KMS-11 (cell line): ENCODE measurements around the gene GNAQ.

Experiments used
- H2AFZ ChIP-seq: fragments of 200-600 bp; sonication (generic); 2 replicates; pipeline ENCODE4 v1.6.1; 2016; ENCODE audit warnings: antibody characterized with exemption, mixed run types, low read depth
- H3K27ac ChIP-seq: fragments of 200-600 bp; sonication (generic); 2 replicates; pipeline ENCODE4 v1.6.1; 2016; ENCODE audit warnings: mild to moderate bottlenecking, mixed run types
- H3K27me3 ChIP-seq: fragments of 200-600 bp; sonication (generic); 2 replicates; pipeline ENCODE4 v1.6.1; 2017; ENCODE audit warnings: mild to moderate bottlenecking, low read depth, mixed run types, moderate library complexity; ENCODE audit not compliant: insufficient read depth
- H3K36me3 ChIP-seq: fragments of 200-600 bp; sonication (generic); 2 replicates; pipeline ENCODE4 v1.6.1; 2017; ENCODE audit warnings: mild to moderate bottlenecking, mixed run types; ENCODE audit not compliant: insufficient read depth
- H3K4me1 ChIP-seq: fragments of 200-600 bp; sonication (generic); 2 replicates; pipeline ENCODE4 v1.6.1; 2016; ENCODE audit warnings: mild to moderate bottlenecking, low read depth, mixed run types; ENCODE audit not compliant: poor library complexity, severe bottlenecking
- H3K4me2 ChIP-seq: fragments of 200-600 bp; sonication (generic); 2 replicates; pipeline ENCODE4 v1.7.0; 2016; ENCODE audit warnings: mild to moderate bottlenecking, mixed run types
- H3K4me3 ChIP-seq: fragments of 200-600 bp; sonication (generic); IDR thresholded peaks from 2 replicates; pipeline ENCODE4 v1.6.1; 2017; ENCODE audit warnings: low read depth, low read length, mixed read lengths; ENCODE audit not compliant: insufficient read depth
- H3K79me2 ChIP-seq: fragments of 200-600 bp; sonication (generic); 2 replicates; pipeline ENCODE4 v1.6.1; 2016; ENCODE audit warnings: low read depth, mixed run types; ENCODE audit not compliant: insufficient read depth
- H3K9ac ChIP-seq: fragments of 200-600 bp; sonication (generic); 2 replicates; pipeline ENCODE4 v1.6.1; 2016; ENCODE audit warnings: mild to moderate bottlenecking, mixed run types
- H4K20me1 ChIP-seq: fragments of 200-600 bp; sonication (generic); 2 replicates; pipeline ENCODE4 v1.6.1; 2016; ENCODE audit warnings: mild to moderate bottlenecking, mixed run types; ENCODE audit not compliant: insufficient read depth
- TF ChIP-seq, protein P1 (sequence below): fragments of 200-600 bp; sonication (generic); conservative IDR thresholded peaks from 2 replicates; pipeline ENCODE4 v1.6.1; 2017; ENCODE audit warnings: low read depth, mild to moderate bottlenecking, antibody characterized with exemption, low read length, moderate library complexity, mixed read lengths

GNAQ gene

GRCh38 chr9:77753180-77753579 is 278.4 kb downstream of the GNAQ start:
- H3K4me3 ChIP-seq: no peak overlapping the region
- no peaks in the 10 kb centered on the region for H3K4me1 ChIP-seq
- TF ChIP-seq, protein P1, sequence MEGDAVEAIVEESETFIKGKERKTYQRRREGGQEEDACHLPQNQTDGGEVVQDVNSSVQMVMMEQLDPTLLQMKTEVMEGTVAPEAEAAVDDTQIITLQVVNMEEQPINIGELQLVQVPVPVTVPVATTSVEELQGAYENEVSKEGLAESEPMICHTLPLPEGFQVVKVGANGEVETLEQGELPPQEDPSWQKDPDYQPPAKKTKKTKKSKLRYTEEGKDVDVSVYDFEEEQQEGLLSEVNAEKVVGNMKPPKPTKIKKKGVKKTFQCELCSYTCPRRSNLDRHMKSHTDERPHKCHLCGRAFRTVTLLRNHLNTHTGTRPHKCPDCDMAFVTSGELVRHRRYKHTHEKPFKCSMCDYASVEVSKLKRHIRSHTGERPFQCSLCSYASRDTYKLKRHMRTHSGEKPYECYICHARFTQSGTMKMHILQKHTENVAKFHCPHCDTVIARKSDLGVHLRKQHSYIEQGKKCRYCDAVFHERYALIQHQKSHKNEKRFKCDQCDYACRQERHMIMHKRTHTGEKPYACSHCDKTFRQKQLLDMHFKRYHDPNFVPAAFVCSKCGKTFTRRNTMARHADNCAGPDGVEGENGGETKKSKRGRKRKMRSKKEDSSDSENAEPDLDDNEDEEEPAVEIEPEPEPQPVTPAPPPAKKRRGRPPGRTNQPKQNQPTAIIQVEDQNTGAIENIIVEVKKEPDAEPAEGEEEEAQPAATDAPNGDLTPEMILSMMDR: no peak

GRCh38 chr9:77752554-77752953 is 279.1 kb downstream of the GNAQ start:
- H3K4me1 ChIP-seq: no peaks in the 10 kb centered on the region
- no peaks in the 10 kb centered on the region for H3K79me2 ChIP-seq
- TF ChIP-seq, protein P1: no peak
- no peaks in the 10 kb centered on the region for H3K27me3 ChIP-seq
- H2AFZ ChIP-seq: no peak overlapping the region
- H3K36me3 ChIP-seq: no peaks in the 10 kb centered on the region
- no peak overlapping the region for H3K27ac ChIP-seq
- no peak overlapping the region for H3K4me2 ChIP-seq
- H4K20me1 ChIP-seq: no peaks in the 10 kb centered on the region
- H3K4me3 ChIP-seq: no peak overlapping the region
- no peak overlapping the region for H3K9ac ChIP-seq

More at GRCh38 chr9:77753180-77753579, 278.4 kb downstream of the GNAQ start:
- Histone ChIP-seq H3K79me2 (no peaks in the 10 kb centered on the region), H3K9ac (no peak overlapping the region), H3K27me3 (no peaks in the 10 kb centered on the region), H3K4me2 (no peak overlapping the region), H2AFZ (no peak overlapping the region), H3K36me3 (no peaks in the 10 kb centered on the region), H4K20me1 (no peaks in the 10 kb centered on the region), H3K27ac (no peak overlapping the region)

DNA sequence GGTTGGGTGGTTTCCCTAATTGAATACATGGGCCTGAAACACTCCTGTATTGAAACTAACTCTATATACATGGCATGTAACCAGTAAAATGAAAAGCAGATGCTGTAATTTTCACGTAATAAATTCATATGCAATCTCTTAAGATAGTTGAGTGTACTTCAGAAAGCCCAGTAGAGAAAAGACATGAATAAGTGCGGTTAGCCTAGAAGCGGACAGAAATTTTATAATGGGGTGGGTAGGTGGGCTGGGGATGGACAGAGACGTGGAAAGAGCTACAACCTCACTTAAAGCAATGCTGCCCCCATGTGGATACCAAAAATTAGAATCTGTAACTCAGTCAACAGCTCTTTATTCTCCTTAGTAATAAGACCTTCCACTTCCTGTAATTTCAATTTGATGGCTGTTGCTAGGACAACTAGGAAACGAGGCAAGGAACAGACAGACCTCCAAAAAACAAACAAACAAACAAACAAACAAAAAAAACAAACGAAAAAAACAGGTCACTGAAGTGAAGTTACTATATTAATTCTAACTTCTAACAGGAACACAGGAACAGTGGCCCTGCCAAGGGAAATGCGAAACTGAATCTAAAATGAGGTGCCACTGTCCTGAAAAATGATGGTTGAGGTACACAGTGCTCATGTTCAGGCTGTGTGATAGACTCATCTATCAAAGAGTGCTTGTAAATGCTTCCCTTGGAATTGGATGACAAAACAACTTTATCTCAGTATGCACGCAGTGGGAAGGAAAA is 280.1 kb downstream of the GNAQ start:
- Histone ChIP-seq H3K27ac (no peak overlapping the region), H3K4me1 (no peaks in the 10 kb centered on the region), H3K36me3 (no peaks in the 10 kb centered on the region), H3K9ac (no peak overlapping the region), H4K20me1 (no peaks in the 10 kb centered on the region), H3K27me3 (no peaks in the 10 kb centered on the region), H3K4me2 (no peak overlapping the region), H2AFZ (no peak overlapping the region), H3K4me3 (no peak overlapping the region), H3K79me2 (no peaks in the 10 kb centered on the region)
- TF ChIP-seq, protein P1: peak; percentile 70

GRCh38 chr9:77750981-77751340 is 280.6 kb downstream of the GNAQ start:
- no peaks in the 10 kb centered on the region for H3K36me3 ChIP-seq
- TF ChIP-seq, protein P1: no peak
- H3K27ac ChIP-seq: no peak overlapping the region
- H3K9ac ChIP-seq: no peak overlapping the region
- H3K4me2 ChIP-seq: no peak overlapping the region
- H3K27me3 ChIP-seq: no peaks in the 10 kb centered on the region
- H2AFZ ChIP-seq: no peak overlapping the region
- no peaks in the 10 kb centered on the region for H3K4me1 ChIP-seq
- H3K4me3 ChIP-seq: no peak overlapping the region
- no peaks in the 10 kb centered on the region for H3K79me2 ChIP-seq
- H4K20me1 ChIP-seq: no peaks in the 10 kb centered on the region
